HL-60/S4 treated with phorbol 12-myristate 13-acetate at 8.2 ng/mL for 4 days and 3 days (cell line): ENCODE measurements around the gene MTURN.

Experiments used
- in situ Hi-C: fragments of 300-500 bp; cut with MboI; formaldehyde crosslinking; loops from 2 replicates; pipeline ENCODE4 v1.15.0; 2022; ENCODE audit warnings: low sequenced_read_pairs

The MTURN gene

GRCh38 chr7:30201921-30202320 lies 67.1 kb downstream of the MTURN start:
- in situ Hi-C loops, result no loop called here

DNA sequence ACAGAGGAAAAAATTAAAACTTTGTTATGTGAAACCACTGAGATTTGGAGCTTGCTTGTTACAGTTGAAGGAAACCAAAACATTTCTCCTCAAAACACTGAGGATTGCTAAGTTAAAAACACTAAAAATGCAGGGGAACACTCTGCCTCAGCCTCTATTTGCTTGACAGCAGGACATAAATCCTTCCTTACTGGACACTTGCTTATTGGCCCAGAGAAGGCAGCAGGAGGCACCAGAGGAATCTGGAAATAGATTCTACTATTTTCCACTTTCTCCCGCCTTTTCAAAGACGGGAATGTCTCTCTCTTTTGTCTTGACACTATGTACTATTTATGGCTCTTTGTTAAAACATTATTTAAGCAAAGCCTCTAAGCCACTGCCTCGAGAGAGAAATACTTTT lies 67.9 kb downstream of the MTURN start:
- in situ Hi-C loops, result no loop called here

DNA sequence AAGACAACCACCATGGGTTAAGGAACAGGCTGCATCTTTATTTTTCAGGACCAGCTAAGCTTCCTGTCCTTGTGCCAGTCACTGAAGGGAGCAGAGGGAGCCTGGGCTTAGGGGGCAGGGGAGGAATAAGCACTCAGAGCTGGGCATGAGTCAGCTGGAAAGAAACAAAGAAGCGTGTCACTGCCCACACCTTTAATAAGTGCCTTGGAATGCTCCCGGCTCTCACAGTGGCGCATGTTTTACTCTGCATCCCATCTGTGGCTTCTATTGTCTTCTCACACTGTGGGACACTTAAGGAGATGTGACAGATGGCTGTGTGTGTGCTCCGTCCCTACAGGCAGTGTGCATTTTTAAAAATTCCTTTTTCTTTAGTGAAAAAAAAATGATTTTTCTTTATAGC lies 71.7 kb downstream of the MTURN start:
- in situ Hi-C loops, result no loop called here

- in situ Hi-C loops, result no loop called here
These were observed 72.2 kb downstream of the MTURN start for GRCh38 chr7:30206942-30207341.

GRCh38 chr7:30207376-30207775 lies 72.6 kb downstream of the MTURN start:
- in situ Hi-C loops, result no loop called here

- in situ Hi-C loops, result no loop called here
These were observed 75.2 kb downstream of the MTURN start for GRCh38 chr7:30209951-30210350.
